TTC549 (cell line): ENCODE measurements around the gene ANTXR2.
"Not testable (repeated sequence)": the region's sequence is repeated elsewhere in the genome, so short reads cannot be mapped to it uniquely, and the experiment has no call there.

ENCODE experiments used
- FAIRE-seq: peaks from 2 replicates; lab custom pipeline; 2012; peaks lifted over from hg19 to GRCh38; lab: Jason Lieb, UNC

The ANTXR2 gene

DNA sequence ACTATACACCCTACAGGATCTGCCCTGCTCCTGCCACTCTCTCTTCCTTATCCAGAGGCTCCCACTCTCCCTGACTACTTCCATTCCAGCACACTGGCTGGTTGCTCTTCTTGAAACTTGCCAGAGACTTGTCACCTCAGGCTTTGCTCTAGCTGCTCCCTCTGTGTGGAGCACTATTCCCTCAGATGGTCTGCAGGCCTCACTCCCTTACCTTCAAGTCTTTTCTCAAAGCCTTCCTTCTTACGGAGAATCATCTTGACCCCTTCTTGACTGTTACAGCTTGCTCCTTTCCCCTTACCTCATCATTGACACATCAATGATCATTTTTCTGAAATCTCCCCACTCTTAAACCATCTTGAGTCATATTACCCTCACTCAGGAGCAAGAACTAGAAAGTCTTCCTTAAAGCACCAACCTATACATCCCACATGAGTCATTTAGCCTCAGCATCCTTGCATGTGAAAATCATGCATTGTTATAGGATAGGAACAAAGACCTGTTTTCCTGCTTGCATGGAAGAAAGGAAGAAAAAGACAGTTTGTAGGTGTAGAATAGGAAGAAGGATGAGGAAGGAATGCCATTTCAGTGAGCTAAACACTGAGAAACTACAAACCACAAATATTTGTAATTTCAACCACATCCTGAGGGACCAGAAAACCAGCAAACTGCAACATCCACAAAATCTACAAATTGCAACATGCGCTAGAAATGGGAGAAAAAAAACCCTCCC is 55.7 kb downstream of the ANTXR2 start:
- no peak for FAIRE-seq

DNA sequence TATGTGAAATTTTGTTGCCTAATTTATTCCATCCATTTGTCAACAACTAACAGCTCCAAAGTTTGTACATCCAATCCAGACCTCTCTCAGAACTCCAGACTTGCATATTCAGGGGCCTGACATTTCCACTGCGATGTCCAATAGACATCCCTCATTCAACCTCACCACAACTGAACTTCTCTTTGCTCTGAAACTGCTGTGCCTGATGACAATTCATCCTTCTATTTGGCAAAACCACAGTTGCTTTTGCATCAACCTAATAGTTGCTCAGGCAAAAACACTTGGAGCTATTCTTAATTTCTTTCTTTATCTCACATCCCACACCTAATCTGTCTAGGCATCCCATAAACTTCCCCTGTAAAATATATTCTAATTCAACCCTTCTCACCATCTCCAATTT is 56.5 kb downstream of the ANTXR2 start:
- no peak for FAIRE-seq

DNA sequence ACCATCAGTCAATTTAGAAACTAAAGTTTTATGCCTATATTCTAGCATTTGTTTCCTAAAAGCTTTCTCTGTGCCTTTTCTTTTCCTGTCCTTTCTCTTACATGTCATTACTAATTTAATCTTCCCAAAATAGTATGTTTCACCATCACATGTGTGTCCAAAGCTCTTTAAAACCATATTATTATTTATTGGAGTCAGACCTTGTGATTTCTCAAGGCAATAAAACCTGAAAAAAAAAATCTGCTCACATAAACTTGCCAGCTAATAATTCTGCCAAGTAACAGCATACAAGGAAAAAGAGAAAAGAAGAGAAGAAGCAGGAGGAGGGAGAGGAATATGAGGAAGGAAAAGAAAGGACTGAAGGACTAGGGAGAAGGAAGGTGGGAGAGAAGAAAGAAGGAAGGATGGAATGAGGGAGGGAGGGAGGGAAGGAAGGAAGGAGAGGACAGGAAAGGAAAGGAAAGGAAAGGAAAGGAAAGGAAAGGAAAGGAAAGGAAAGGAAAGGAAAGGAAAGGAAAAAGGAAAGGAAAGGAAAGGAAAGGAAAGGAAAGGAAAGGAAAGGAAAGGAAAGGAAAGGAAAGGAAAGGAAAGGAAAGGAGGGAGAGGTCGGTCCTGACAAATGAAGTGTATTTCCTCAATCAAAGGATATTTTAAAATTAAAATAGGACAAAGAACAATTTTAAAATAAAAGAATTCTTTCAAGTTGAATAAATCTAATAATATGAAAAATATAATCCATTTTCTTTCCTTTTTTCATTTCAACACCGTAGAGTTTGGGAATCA is 57.4 kb downstream of the ANTXR2 start:
- no peak for FAIRE-seq

DNA sequence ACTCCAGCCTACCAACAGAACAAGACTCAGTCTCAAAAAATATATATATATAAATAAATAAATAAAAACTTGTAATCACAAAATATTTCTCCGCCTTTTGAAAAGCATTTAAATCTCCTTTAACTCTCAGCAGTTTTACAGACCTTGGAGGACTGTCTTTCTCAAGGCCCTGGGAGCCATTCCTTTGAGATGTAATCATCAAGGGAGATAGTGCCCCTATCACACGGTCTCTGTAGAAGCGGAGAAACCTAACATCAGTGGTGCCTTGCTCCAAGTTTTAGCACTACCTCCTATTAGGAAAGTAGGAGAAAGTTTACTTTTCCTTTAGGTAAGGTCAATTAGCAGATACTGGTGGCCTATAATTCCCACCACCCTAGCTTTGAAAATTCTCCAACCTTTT is 58.5 kb downstream of the ANTXR2 start:
- FAIRE-seq, result no peak

DNA sequence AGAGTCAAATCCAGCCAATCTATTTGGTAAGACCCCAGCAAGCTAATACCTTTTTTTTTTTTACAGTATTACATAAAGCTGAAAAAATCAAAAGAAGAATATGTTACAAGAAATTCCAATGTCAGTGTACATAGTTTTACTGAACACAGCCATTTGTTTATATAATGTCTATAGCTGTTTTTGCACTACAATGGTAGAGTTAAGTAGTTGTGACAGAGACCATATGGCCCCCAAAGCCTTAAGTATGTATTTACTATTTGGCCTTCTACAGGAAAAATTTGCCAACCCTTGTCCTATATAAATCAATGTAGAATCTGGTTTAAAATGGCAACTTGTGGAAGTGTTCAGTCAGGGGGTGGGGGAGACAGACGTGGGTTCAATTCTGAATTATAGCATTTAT is 60.7 kb downstream of the ANTXR2 start:
- no peak for FAIRE-seq

DNA sequence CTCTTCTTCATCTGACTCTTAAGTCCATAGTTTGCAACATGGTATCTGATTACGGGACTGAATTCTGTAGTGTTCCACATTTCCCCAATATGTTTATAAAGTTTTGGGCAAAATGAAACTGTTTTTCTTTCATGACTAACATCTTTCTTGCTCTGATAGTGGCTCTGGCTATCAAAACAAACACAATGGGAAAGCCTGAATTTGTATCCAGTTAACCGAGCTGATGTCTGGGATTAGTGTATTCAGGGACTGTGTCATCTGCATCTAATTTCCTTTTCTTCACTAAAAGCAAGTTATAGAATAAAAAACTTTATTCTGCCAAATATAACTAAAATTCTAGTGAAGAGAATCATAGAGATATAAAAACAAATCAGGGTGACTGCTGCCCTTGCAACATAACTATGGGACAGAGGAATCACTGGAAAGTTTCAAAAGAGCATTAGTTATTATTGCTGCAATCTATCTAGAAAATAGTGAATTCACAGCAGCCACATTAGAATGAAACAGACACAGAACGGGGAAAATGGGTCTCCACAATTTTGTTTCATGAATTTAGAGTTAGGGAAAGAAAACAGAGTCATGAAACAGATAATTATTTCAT is 61.3 kb downstream of the ANTXR2 start:
- no peak for FAIRE-seq

DNA sequence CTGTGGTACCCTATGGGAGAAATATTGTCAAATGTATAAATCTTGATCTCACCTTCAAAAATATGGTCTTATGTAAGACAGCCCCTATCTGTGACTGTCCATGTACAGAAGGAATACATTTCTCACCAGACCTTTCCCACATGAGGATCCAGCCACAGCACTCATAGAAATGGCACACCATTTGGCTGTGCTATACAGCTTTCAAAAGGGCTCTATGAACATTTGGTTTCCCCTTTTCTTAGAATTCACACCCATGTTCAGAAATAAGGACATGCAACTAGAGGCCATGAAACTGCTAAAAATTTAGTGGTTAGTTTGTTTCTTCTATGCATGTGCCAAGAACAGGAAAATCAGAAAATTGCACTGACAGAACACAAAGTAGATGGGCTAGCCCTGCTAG is 62.7 kb downstream of the ANTXR2 start:
- no peak for FAIRE-seq

DNA sequence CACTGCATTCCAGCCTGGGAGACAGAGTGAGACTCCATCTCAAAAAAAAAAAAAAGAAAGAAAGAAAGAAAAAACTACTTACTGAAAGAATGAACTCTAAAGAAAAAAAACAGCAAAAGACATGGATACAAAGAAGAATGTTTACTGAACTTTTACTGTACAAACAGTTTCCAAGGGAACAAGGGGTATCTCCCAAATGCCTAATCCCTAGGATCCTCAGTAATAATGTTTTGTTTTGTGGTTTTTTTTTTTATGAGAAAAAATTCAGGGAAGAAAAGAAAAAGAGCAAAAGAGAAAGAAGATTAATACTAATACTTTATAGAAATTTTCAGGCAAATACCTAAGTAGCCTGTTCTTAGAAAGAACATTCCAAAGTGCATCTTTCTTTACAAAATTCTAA is 63.2 kb downstream of the ANTXR2 start:
- no peak for FAIRE-seq

DNA sequence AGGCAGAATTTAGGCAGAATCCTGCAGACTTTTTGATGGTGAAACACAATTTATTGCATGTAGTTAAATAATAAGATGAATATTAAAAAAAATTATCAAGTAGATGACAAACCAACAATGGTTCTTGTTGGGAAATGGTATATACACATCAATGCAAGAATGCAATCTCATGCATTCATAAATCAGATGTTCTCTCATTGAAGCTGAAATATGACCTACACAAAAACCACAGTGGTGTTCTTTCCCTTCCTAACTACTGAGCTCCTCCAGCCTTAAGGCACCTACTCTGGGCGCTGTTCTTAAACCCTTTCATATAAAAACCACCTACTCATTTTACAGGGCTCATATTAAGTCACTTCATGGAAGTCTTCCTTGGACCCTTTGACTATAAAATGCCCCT is 64.1 kb downstream of the ANTXR2 start:
- FAIRE-seq, result no peak

DNA sequence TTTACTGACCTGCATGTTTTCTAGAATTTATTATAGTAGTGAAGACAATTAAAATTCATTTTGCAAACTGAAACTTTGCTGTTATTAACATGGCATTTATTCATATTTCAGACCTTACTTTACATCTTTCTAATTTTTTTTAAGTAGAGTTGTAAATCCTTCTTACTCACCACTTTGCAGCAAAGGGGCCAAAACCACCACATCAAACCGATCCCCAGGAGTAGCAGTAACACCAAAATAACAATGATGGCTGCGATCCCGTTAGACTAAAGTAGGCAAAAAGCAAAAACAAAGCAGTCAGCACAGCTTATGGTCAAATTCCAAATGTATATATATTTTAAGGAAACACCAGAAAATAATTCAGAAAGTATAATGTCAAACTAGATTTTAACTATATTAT is 64.7 kb downstream of the ANTXR2 start:
- FAIRE-seq, result no peak

DNA sequence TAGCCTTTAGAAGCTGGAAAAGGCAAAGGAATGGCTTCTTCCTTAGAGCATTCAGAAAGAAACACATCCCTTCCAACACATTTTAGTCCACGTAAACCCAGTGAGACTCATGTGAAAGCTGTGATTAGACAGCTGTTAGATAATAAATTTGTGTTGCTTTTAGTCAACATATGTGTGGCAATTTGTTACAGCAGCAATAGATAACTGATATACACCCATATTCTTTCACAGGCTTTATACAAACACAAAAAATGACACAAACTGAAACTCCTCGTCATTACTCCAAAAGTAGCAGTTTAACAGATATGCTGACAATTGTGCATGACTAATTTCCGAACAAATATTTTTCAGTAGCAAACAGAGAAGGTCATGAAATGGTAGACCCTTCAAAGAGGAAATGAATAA is 65.3 kb downstream of the ANTXR2 start:
- FAIRE-seq, result no peak

DNA sequence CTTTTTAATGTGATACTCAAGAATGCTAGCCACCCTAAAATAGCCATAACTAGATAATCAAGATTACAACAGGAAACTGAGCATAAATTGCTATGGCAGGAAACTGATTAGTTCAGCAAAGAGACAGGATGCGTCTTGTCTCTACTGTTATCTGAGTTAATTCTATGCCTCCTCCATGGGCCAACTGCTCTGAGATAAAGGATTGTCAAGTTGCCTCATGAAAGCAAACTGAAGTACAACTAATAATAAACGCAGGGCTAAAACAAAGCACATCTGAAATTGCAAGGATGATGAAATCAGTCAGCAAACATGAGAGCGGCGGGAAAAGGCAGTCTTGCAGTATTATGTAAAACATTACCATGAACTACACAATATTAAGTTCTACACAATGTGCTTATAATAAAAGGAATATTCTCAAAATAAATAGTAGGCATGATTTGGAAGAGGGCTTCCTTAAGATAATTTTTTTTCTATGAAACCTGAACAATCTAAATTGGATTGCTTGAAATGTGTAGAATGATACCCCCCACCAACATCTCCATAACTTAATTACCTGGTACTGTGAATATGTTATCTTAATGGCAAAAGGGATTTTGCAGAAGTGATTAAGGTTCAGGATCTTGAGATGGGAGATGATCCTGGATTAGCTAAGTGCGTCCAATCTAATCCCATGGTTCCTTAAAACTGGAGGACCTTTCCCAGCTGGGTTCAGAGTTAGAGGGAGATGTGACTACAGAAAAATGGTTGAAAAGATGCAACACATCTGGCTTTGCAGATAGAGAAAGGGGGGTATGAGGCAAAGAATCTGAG is 65.9 kb downstream of the ANTXR2 start:
- no peak for FAIRE-seq

DNA sequence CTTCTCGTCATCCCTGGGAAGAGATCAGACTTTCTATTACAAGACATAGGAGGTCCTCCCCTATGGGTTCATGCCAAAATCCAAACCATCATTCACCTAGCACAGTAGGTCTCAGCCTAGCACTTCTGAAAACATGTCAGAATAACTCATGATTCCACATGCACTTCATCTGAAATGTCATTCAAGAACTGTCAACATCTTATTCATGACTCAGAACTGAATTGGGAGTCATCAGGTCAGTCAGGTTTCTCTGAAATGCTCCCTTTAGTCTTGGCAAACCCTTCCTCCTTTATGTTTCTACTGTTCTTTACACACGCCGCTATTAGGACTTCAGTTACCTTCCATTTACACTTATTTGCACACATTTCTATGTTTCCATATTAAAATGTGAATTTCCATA is 67.2 kb downstream of the ANTXR2 start:
- FAIRE-seq, result no peak

DNA sequence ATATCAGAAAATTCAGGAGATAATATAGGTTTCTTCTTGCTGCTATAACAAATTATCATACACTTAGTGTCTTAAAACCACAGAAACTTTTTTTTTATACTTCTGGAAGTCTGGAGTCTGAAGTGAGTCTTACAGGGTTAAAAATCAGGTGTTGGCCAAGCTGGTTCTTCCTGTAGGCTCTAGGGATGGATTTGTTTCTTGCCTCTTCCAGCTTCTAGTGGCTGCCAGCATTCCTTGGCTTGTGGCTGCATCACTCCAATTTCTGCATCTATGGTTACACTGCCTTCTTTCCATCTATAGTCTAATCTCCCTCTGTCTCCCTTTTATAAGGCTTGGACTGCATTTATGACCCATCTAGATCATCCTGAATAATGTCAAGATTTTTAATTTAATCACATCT is 68.7 kb downstream of the ANTXR2 start:
- no peak for FAIRE-seq

DNA sequence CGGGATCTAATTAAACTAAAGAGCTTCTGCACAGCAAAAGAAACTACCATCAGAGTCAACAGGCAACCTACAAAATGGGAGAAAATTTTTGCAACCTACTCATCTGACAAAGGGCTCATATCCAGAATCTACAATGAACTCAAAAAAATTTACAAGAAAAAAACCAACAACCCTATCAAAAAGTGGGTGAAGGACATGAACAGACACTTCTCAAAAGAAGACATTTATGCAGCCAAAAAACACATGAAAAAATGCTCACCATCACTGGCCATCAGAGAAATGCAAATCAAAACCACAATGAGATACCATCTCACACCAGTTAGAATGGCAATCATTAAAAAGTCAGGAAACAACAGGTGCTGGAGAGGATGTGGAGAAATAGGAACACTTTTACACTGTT is 70.5 kb downstream of the ANTXR2 start:
- FAIRE-seq, result not testable (repeated sequence)

DNA sequence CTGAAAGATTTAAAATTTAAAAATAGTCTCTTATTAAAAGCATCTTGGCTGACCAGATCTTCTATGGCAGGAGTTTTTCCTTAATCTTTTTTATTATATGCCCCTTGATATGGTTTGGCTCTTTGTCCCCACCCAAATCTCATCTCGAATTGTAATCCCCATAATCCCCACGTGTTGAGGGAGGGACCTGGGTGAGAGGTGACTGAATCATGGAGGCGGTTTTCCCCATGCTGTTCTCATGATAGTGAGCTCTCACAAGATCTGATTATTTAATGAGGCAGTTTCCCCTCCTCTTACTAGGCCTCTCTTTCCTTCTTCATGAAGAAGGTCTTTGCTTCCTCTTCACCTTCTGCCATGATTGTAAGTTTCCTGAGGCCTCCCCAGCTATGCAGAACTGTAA is 74.0 kb downstream of the ANTXR2 start:
- FAIRE-seq, result not testable (repeated sequence)

DNA sequence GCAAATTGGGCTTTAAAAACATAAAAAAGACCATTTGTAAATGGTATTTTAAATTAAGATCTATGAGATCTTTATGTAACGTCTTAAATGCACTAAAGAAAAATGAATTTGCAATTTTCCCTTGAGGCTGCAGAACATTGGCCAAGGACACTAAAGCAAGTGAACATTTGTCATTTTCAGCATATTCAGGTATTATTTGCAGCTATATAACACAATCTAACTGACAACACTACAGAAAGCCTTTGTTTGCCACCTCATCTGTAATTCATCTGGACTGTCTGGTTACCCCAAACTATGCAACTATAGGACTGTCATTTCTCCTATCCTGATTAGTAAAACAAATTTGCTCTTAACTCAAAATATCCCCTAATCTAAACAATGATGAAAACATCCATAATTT is 74.8 kb downstream of the ANTXR2 start:
- FAIRE-seq, result no peak

DNA sequence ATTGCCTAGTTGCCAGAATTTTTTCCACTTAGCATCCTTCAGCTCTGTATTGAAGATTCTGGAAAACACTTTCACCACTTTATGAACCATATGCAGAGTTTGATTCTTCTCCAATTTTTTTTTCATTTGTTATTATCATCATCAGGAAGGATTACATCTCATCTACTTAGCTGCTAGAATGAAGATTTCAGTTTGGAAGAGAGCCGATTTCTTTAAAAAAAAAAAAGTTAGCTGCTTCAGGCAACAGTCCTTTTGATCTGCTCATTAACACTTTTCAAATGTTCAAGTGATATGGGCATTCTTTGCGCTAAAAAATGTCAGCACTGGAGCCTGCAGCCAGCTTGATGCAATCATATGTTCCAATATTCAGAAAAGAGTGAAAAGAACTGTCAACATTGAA is 76.2 kb downstream of the ANTXR2 start:
- FAIRE-seq, result no peak

DNA sequence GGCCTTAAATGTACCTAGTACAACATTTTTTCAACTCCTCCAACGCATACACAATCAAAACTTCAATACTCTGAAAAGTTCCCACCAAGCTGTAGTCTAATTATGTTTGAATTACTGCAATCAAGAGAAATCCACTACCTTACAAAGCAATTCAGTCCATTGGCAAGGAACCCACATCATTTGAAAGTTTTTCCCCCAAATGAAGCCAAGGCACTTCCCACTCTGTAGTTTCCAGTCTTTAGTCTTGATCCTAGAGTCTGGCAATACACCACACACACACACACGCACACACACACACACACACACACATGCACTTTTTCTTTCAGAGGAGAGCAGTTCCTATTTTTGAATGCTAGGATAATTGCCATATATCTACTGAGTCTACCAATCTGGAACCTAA is 79.6 kb downstream of the ANTXR2 start:
- no peak for FAIRE-seq

DNA sequence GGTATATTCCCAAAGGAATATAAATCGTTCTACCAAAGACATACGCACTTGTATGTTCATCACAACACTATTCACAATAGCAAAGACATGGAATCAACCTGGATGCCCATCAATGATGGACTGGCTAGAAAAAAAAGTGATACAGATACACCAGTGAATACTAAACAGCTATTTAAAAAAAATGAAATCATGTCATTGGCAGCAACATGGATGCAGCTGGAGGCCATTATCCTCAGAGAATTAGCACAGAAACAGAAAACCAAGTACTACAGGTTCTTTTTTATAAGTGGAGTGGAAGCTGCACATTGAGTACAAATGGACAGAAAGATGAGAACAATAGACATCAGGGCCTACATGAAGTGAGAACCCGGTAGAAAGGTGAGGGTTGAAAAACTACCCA is 81.4 kb downstream of the ANTXR2 start:
- no peak for FAIRE-seq

DNA sequence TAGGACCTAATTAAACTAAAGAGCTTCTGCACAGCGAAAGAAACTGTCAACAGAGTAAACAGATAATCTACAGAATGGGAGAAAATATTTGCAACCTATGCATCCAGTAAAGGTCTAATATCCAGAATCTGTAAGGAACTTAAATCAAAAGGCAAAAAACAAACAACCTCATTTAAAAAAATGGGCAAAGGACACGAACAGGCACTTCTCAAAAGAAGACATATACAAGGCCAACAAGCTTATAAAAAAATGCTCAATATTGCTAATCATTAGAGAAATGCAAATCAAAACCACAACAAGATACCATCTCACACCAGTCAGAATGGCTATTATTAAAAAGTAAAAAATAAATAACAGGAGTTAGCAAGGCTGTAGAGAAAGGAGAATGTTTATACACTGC is 81.9 kb downstream of the ANTXR2 start:
- not testable (repeated sequence) for FAIRE-seq

DNA sequence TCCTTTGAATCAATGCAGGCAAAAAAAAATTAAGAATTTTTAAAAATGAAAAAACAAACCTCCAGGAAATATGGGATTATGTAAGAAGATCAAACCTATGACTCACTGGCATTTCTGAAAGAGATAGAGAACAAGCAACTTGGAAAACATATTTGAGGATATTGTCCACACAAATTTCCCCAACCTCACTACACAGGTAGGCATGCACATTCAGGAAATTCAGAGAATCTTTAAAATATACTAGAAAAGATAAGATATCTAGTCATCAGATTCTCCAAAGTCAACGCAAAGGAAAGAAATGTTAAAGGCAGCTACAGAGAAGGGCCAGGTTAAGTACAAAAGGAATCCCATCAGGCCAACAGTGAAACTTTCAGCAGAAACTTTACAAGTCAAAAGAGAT is 85.6 kb downstream of the ANTXR2 start:
- no peak for FAIRE-seq

DNA sequence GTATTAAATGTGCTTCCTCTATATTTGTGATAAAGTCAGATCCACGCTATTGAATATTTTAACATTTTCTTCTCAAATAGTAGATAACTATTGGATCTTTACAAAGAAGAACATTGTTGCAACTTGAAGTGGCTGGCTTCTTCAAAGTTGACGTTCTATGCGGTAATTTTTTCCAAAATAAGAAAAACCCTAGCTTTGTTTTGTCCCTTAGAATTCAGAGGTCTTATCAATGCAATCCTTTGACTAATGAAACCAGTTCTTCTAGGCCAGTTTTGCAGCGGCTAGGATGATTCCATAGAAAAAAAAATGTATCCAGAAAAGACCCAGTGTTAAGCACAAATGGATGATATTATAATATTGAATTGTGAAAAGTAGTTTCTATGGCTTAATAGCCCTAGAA is 89.6 kb downstream of the ANTXR2 start:
- no peak for FAIRE-seq
